Measurements from ENCODE around the gene ATXN1.
"Not testable (repeated sequence)": the region's sequence is repeated elsewhere in the genome, so short reads cannot be mapped to it uniquely, and the experiment has no call there.

The ATXN1 gene

DNA sequence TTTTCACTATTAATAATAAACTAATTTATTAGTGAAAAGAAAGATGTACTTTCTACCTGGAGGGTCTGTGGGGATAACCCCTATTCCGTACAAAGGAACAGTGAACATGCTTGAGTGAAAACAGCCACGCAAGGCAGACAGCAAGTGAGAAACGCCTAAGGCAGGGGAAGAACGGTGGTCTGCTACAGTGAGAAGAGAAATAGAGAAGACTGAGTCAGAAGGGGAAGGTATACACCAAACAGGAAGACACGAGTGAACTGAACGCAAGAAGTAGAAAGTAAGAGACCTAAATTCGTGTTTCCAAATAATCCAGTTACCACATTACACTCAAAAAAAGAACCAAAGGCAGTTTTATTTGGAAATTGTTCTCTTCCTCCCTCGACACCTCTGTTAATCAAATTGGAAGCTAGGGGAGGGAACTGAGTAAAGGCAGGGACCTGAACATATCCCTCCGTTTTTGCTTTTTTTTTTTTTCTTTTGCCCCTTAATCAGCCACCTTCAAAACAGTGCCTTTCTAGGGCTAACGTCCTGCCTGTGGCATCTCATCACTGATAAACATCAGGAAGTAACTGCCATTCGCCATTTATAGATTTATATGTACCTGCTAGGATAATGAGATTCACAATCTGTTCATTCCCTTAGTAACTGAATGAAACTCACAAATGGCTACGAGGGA, 48.9 kb downstream of the ATXN1 start:
- peak overlapping the region; percentile 47 for H3K4me3 ChIP-seq (ENCODE audit: low read depth, low read length)
- H3K9me3 ChIP-seq: no peaks in the 10 kb centered on the region
- no peaks in the 10 kb centered on the region for H3K36me3 ChIP-seq
- peak; percentile 41 for DNase-seq
- H3K27me3 ChIP-seq: no peaks in the 10 kb centered on the region
- TF ChIP-seq CTCF (IDR thresholded peaks at IDR 0.05; ENCODE audit: low read depth, low read length): no peak
- H3K4me1 ChIP-seq: peaks cover 10% of the 10 kb centered on the region

- no peak for TF ChIP-seq CTCF (IDR thresholded peaks at IDR 0.05; ENCODE audit: low read depth, low read length)
- Histone ChIP-seq H3K4me1 (peaks cover 10% of the 10 kb centered on the region), H3K36me3 (no peaks in the 10 kb centered on the region), H3K27me3 (no peaks in the 10 kb centered on the region), H3K4me3 (ENCODE audit: low read depth, low read length) (peak overlapping the region; percentile 47), H3K9me3 (no peaks in the 10 kb centered on the region)
- no peak for DNase-seq
These were observed 49.6 kb downstream of the ATXN1 start for GRCh38 chr6:16711546-16712254.

DNA sequence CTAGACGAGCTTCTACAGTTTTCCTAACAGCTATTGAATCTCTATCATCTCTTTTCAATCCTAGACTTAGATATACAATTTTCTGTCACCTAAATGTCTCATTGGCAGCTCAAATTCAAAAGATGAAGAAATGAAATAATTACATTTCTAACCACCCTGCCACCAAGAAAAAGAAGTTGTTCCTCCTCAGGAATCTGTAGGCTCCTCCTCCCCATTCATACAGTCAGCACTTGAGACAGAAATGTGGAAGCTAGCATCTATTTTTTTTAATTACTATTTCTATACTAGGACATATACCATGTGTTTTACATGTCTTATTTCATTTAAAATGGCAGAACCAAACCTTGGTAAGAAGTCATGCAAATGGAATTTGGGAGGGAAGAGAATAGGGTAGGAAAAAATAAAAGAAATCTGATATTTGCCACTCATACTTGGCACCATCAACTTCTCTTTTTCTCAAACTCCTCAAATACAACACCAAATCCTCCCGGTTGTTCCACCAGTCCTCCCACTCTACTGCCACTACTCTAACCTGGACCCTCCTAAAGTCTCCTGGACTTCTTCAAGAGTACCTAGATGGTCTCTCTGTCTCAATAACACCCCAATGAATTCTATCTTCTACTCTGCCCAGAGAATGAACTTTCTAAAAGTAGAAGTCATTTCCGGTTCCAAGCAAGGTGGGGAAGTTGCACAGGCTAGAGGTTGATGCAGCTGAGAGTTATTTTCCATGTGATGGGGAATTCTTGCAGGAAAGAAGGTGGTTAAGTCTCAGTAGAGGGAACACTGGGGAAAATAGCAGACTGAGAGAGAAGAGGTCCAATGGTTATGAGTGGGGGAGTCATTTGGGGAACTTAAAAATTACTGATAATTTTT, 54.1 kb downstream of the ATXN1 start:
- no peak overlapping the region for H3K4me3 ChIP-seq (ENCODE audit: low read depth, low read length)
- no peaks in the 10 kb centered on the region for H3K9me3 ChIP-seq
- no peaks in the 10 kb centered on the region for H3K36me3 ChIP-seq
- H3K27me3 ChIP-seq: no peaks in the 10 kb centered on the region
- TF ChIP-seq CTCF (IDR thresholded peaks at IDR 0.05; ENCODE audit: low read depth, low read length): no peak
- no peak for DNase-seq
- peaks cover 3% of the 10 kb centered on the region; the same call in 1 of the 2 replicates for H3K4me1 ChIP-seq

- not testable (repeated sequence) for DNase-seq; H3K27me3 ChIP-seq; H3K4me1 ChIP-seq; H3K36me3 ChIP-seq; H3K9me3 ChIP-seq; H3K4me3 ChIP-seq (ENCODE audit: low read depth, low read length)
These were observed 54.8 kb downstream of the ATXN1 start for GRCh38 chr6:16706491-16706890.

DNA sequence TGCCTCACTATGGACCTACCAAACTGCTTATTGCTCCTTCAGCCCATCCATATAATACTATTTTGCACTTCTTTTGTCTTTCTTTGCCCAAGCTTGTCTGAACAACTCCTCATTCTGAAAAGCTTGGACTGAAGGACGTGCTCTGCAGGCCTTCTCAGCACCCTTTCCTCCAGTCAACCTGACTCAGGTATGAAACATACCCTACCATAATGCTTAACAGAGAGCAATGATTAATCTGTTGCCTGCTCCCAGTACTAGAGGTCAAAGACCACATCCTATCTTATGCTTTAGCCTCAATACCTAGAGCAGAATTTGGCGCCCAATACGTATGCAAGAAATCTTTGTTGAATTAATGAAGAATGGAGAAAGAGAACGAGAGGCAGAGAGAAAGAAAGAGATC, 55.2 kb downstream of the ATXN1 start:
- H3K9me3 ChIP-seq: no peaks in the 10 kb centered on the region

More for the DNA sequence above, 55.2 kb downstream of the ATXN1 start:
- no peak for DNase-seq
- no peak overlapping the region for H3K4me3 ChIP-seq (ENCODE audit: low read depth, low read length)
- no peaks in the 10 kb centered on the region for H3K36me3 ChIP-seq
- H3K4me1 ChIP-seq: no peaks in the 10 kb centered on the region; the same call in 1 of the 2 replicates
- H3K27me3 ChIP-seq: no peaks in the 10 kb centered on the region
- TF ChIP-seq CTCF (IDR thresholded peaks at IDR 0.05; ENCODE audit: low read depth, low read length): no peak
